Putamen (tissue), 1 donor: ENCODE data around the gene LASP1.

Source experiments
- DNase-seq: peaks from one replicate; pipeline ENCODE4 v3.0.0-alpha.2; 2016; ENCODE audit warnings: low spot score

The LASP1 gene

DNA sequence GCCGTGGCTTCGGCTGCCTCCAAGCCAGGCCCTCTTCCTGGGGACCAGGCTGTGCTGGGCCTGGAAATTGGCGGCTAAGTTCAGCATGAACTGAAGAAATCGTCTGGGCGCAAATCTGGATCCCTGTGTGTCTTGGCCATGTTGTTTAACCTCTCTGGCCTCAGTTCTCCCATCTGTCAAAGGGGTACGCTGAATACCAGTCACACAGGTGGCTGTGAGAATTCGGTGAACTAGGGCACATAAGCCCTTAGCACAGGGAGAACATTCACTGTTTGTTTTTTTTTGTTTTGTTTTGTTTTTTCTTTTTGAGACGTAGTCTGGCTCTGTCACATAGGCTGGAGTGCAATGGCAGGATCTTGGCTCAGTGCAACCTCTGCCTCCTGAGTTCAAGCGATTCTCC lies 19.0 kb downstream of the LASP1 start:
- DNase-seq, result no peak

DNA sequence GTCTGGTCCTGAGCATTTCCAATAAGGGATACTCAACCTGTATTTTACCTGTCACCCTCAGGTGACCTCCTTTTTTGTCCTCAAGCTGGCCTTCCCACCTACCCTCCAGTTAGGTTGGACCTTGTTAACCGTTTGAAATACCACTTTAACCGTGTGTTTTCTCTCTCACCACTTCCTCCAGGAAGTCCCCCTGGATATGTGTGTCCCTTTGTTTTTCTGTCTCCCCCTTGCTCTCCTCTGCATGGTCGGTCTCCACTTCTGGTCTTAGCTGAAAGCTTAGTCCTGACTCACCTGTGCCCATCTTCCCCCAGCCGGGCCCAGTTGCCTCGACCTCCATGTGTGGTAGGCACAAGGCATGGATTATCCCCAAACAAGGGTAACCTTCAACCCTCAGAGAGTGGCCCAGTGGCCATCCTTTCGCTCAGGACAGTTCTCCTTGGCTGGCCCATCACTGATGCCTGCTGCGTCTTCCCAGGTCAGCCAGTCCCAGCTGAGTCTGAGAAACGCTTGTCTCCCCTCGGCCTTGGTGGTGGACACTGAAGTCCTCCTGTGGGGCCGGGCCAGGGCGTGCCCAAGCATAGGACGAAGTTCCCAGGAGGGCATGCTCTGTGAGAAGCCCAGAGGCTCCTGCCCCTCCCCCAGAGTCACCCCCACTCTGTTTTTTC lies 20.0 kb downstream of the LASP1 start:
- DNase-seq, result no peak

DNA sequence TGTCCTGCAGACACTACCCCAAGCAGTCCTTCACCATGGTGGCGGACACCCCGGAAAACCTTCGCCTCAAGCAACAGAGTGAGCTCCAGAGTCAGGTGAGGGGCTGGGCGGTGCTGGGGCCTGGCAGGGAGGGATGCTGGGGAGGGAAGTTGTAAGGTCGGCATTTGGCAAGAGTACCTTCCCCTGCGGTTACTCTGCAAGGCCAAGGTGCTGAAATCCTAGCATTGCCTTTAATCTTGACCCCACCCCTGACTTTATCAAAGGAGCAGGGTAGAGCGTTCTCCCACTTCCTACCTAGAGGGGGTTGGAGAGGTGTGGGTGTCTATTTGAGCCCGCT lies 20.5 kb downstream of the LASP1 start:
- DNase-seq, result no peak

DNA sequence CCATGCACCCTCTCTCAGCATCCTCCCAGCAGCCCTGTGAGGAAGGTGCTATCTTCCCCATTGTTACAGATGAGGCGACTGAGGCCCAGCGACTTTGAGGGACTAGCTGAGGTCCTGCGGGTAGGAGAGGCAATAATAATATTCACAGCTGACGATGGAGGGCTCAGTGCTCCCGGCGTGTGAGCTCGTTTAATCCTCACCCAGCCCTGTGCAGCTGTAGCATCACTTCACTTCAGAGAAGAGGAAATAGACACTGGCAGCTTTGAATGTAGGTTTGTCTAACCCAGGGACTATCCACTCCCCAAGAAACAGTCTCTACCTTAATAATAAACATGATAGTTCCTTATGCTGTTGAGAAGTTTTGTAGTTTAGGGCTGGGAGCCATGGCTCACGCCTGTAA lies 21.6 kb downstream of the LASP1 start:
- DNase-seq, result no peak

DNA sequence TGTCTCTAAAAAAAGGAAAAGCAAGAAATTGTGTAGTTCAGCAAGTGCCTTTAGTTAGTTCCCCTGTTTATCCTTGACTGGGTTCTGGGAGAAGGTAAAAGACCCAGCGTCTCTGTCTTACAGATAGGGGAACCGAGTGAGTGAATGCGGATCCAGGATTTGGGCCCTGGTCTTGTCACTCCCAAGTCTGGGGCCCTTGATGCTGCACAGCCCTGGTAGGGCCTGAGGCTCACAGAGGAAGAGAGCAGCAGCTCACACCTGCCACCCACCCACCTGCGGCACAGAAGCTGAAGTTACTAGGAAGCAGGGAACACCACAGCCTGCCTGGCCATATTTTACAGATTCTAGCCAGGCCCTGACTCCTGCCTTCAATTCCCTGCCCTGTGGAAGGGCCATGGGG lies 22.2 kb downstream of the LASP1 start:
- DNase-seq, result no peak

DNA sequence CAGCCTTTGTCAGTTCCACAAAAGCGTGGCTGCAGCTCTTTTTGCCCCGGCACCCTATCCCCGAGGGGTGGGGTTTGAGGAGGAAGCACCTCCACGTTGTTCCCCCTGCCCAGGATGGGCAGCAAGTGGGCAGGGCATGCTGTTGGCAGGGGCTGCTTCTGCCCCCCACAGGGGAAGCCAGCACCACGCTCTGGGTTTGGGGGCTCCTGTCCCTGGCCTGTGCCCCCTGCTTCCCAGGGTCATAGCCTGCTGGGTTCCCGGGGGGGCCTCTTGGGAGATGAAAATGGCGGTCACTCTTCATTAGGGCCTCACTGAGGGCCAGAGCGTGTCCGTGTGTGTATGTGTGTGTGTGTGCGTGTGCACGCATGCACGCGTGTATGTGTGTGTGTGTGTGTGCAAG lies 22.8 kb downstream of the LASP1 start:
- DNase-seq, result no peak

DNA sequence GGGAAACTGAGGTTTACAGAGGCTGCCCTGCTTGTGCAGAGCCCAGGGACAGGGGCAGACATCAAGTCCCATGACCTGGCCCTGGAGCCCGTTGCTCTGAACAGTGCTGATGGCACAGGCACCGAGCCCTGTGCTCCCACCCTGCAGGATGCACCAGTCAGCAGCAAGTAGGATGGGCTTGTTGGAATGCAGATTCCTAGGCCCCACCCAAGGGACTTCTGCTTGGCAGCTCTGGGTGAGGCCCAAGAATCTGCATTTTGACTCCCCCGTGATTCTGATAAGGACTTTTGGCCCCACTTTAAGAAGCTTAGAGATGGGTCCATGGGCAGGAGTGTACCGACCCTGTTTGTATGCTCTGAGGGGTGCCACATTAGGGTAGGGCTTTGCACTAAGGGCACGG lies 23.3 kb downstream of the LASP1 start:
- DNase-seq, result no peak

DNA sequence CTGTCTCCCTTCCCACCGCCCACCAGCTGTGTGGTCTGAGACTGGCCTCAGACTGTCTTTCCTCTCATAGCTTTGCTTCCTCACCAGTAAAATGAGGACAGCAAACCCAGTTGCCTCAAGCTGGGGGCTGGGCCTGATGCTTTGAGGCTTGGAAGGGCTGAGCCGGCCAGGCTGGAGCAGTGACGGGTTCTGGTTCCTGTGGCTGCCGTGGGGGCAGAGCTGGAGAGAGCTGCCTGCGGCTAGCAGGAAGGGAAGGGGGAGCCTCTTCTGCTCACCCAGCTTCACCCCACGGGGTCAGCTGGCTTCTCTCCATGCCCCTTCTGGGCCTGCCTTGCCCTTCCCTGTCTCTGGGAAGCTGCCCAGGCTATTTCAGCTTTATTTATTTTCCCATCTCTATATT lies 23.7 kb downstream of the LASP1 start:
- DNase-seq, result no peak

DNA sequence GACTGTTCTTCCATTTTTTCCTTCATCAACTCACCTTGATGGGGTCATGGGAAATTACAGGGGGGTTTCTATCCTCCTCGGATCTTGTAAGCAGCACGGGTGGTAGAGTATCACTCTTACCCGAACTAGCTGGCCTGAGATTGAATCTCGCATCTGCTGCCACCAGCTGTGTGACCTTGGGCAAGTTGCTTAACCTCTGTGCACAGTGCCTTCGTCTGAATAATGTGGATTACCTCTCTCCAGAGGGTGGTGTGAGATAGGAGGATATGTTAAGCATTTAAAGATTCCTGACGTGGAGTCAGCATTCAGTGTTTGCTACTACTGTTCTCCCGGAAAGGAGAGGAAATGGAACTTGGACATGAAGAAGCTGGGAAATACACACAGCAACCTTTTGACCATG lies 24.4 kb downstream of the LASP1 start:
- no peak for DNase-seq

DNA sequence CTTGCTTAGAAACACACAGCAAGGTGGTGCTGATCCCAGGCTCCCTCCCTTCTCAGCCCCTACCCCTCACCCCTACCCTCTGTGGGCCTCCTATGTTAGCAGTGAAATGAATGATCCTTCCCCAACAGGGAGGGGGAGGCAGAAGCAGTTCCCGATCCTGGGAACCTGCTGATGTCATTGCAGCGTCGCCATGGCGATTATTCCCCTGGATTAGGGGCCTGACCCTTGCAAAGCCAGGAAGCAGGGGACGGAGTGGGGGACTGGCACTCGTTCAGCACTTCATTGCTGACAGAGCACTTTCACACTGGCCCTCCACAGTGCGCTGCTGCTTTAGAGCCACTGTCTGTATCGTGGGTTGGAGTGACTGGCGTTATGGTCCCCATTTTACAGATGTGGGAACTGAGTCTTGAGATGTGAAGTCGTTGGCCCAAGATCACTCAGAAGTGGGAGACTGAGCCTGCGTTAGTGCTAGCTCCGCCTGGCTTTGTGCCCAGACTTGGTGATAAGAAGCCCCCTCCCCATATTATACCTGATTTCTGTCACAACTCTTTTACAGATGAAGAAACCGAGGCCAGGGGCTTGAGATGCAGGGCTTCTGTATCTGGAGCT lies 26.6 kb downstream of the LASP1 start:
- no peak for DNase-seq

DNA sequence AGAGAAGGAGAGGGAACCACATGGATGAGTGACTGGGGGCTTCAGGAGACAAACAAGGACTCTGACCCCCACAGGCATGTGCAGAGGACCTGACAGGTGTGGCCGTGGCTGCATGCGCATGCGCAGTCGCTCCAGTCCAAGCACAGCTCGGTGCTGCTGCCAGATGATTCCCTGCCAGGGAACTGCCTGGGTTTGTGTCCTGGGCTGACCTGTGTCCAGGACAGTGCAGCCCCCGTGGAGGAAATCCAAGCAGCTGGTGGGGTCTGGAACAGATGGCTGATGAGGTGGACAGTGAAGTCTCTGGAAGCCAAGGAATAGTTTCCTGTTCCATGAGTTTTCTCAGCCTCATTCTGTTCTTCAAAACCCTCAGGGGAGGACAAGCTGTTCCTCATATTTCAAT lies 27.3 kb downstream of the LASP1 start:
- no peak for DNase-seq

DNA sequence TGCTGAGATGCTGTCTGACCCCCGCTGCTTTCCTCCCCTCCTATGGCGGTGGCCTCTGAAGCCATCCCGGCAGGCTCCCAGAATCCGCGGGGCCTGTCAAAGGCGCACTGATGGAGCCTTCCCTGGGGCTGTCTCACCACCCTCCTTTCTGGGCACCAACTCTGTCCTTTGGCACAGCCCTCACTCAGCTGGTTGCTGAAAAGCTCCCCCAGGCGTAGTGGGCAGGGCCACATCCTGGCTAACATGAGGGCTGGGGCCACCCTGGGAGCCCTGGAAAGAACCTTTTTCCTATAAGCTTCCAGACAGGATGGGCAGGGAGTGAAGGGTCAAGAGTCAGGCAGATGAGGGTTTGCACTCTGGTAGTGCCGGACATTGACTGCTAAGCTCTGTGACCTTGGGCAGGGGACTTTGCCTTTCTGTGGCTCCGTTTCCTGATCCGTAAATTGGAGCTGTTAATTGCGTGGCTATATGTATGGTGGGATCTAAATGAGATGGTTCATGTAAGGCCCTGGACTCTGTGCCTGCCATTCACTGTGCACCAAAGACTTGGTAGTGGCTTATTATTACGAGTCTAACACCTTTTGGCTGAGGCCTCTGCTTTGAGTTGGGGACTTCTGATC lies 27.9 kb downstream of the LASP1 start:
- DNase-seq, result no peak

DNA sequence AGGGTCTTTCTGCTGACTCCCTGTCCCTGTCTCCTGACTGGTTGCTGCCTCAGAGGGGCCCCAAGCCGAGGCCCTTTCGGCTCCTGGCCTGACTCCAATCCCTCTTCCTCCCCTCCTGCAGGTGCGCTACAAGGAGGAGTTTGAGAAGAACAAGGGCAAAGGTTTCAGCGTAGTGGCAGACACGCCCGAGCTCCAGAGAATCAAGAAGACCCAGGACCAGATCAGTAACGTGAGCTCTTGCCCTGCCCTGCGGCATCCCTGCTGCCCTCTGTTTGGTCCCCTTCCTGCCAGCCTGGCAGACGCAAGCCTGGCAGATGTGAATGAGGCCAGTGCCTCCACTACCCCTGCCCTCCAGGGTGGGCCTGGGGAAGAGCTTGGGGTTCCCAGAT lies 28.4 kb downstream of the LASP1 start:
- no peak for DNase-seq

DNA sequence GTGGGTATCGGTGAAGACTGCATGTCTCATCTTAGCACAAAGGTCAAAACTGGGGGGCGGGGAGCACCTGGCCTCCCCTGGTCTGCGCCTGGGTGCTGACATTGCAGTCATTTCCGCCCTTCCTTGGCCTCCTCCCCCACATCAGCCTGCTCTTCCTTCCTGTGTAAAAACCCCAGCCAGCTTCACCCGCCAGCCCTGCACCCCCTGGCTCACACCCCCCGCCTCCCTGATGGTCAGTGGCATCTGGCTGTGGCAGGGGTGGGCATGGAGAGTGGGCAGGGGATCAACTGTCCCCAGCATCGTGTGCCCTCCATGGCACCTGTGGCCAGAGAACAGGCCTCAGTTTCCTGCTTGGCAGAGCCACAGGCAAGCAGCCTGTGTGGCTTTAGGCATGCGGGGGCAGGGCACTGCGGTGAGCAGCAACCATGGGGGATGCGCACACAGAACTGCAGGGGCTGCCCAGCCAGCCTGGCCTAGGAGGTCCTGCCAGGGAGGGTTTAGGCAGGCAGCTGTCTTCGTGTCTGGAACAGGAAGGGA lies 29.0 kb downstream of the LASP1 start:
- DNase-seq, result no peak

DNA sequence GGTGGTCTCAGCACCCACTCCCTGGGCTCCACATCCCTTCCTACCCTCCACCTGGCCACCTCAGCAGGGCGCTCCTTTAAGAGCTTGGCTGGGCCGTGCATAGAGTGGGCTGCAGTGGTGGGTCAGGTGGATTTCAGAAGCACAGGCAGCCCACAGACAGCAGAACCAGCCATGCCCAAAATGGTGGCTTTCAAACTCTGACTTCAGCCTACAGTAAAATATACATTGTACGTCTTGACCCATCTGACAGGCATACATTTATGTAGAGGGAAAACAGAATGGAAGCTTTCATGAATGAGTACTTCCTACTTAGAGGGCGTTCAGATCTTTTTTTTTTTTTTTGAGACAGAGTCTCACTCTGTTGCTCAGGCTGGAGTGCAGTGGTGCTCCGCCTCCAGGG lies 29.6 kb downstream of the LASP1 start:
- DNase-seq, result no peak

DNA sequence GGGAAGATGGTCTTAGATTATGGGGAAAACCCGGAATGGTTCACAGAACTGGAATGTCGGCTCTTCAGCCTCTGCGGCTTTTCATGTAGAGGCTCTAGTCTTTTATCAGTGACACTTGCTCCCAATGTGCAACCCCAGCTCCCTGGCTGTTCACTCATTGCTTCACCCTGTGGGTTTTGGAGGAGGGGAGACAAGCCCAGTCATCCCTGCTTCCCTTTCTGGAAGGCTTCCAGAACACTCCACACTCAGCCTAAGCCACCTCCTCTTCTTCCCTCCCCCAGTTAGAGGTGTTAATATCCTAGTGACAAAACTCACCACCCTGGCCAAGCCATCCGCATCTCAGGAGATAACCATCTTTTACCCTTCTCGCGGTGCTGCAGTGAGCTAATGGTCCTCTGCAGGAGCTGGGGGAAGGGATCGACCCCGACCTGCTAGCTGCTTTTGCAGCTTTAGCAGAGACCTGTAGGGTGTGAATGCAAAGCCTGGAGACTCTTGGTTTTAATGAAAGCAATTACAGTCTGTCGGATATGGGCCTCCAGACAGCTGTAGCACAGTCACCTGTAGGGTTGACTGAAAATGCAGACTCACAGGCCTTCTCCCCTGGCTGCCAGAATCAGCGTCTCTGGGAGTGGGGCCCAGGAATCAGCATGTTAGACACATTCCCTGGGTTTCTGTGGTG lies 31.3 kb downstream of the LASP1 start:
- no peak for DNase-seq

DNA sequence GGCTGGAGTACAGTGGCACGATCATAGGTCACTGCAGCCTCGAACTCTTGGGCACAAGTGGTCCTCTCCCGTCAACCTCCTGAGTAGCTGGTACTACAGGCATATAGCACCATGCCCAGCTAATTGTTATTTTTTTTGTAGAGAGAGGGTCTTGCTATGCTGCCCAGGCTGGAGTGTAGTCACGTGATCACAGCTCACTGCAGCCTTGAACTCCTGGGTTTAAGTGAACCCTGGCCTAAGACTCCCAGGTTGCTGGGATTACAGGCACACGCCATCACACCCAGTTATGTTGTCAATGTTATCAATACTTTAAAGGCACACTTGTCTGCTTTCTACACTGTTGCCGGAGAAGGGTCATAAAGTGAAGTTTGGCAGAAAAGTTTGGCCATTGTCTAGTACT lies 33.5 kb downstream of the LASP1 start:
- no peak for DNase-seq

DNA sequence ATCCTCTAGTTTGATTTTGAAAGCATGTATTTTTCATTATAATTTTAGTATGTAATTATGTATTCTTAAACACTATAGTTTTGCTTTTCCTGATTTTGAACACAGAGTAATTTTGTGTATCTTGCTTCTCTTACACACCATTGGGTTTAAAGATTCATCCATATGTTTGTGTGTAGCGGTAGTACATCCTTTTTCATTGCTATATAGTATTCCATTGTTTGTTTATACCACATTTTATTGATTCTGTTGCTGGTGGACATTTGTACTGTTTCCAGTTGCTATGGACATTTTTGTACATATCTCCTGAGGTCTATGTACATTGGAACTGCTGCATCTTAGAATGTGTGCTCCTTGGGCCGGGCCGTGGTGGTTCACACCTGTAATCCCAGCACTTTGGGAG lies 35.0 kb downstream of the LASP1 start:
- DNase-seq, result no peak

DNA sequence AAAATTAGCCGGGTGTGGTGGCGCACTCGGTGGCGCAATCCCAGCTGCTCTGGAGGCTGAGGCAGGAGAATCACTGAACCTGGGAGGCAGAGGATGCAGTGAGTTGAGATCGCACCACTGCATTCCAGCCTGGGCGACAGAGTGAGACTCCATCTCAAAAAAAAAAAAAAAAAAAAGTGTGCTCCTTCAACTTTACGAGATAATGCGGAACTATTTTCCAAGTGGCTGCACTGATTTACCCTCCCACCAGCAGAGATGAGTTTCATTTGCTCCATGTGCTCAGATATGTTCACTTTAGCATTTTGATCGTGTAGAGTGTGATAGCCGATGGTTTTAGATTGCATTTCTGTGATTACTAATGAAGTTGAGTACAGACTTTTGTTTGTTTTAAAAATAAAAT lies 35.5 kb downstream of the LASP1 start:
- DNase-seq, result no peak

DNA sequence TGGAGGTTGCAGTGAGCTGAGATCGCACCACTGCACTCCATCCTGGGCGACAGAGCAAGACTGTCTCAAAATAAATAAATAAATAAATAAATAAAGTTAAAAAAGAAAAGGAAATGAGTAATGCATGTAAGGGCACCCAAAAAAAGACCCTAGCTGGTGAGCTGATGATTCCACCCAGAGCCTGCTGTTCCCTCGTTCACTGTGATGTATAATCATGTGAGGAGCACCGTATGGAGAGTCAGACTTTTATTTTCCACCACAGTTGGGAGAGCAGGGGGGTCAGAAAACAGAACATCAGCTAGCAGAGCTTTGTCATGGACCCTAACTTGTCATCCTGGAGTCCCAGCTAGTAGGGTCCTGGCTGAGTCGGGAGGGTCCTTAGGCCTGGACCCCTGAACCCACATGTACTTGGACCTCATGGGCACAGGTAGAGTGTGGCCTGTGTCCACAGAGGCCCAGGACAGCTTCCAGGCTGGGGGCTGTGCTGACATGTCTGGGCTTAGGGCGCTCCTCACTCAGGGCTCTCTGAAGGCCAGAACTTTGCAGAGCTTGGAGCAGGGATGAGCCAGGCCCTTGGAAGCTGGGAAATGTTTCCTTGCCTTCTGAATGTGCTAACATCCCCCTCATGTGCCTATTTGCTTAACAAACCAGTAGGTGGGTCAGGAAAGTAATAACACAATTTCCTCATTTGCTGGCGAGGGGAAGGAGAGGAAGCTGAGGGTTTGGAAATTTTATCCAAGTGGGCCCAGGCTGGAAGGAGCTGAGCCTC lies 36.8 kb downstream of the LASP1 start:
- DNase-seq, result no peak

DNA sequence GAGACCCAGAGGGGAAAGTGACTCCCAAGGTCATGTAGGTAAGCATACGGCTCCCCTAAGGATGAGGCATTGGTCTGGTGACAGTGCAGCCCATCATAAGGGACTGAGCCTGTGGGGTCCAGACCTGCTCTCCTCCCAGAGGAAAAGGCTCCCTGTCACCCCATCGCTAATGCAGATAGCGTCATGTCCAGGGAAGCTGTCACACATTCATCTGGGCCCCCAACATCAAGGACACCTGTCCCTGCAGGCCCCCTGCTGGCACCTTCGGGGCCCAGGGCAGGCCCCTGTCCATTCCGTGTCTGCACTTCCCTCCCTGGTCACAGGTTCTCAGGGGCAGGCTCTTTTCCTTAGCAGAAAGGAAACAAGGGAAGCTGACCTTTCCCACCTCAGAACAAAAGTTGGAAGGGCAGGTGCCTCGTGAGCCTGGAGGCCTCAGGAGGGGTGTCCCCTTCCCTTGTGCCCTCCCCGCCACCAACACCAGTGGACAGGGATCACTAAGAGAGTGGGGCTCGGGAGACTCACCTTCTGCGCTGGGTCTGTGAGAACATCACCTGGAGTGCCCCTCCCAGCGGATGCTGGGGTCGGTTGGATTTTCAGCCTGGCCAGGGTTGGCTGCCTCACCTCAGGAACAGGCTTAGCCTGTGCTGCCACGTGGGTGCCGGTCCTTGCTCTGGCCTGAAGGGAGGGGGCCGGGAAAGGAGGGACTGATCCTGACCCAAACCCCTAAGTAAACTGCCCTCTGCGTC lies 38.2 kb downstream of the LASP1 start:
- no peak for DNase-seq
